ENCODE results near the gene SLC25A23. TPM values are rescaled to one million over a fixed set of nuclear protein-coding genes. Genes with fewer than 3 reads are reported as not detected.

Gene SLC25A23
- total and polyA plus RNA-seq, 4 donors = 9.3 to 34.6 (median 22.7) TPM

- TF ChIP-seq, protein P1, sequence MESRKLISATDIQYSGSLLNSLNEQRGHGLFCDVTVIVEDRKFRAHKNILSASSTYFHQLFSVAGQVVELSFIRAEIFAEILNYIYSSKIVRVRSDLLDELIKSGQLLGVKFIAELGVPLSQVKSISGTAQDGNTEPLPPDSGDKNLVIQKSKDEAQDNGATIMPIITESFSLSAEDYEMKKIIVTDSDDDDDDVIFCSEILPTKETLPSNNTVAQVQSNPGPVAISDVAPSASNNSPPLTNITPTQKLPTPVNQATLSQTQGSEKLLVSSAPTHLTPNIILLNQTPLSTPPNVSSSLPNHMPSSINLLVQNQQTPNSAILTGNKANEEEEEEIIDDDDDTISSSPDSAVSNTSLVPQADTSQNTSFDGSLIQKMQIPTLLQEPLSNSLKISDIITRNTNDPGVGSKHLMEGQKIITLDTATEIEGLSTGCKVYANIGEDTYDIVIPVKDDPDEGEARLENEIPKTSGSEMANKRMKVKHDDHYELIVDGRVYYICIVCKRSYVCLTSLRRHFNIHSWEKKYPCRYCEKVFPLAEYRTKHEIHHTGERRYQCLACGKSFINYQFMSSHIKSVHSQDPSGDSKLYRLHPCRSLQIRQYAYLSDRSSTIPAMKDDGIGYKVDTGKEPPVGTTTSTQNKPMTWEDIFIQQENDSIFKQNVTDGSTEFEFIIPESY (IDR thresholded peaks at IDR 0.05) = no peak
- no peak for TF ChIP-seq HNF4G (IDR thresholded peaks at IDR 0.05)
- TF ChIP-seq NR2F2 (IDR thresholded peaks at IDR 0.05) = no peak
- no peak for TF ChIP-seq RXRA (IDR thresholded peaks at IDR 0.05)
- no peak for TF ChIP-seq GABPA (IDR thresholded peaks at IDR 0.05 in 1 of 2, conservative IDR thresholded peaks at IDR 0.05 in 1 of 2)
Measured at GRCh38 chr19:6480848-6481415, 21.3 kb upstream of the SLC25A23 start (continued).

DNA sequence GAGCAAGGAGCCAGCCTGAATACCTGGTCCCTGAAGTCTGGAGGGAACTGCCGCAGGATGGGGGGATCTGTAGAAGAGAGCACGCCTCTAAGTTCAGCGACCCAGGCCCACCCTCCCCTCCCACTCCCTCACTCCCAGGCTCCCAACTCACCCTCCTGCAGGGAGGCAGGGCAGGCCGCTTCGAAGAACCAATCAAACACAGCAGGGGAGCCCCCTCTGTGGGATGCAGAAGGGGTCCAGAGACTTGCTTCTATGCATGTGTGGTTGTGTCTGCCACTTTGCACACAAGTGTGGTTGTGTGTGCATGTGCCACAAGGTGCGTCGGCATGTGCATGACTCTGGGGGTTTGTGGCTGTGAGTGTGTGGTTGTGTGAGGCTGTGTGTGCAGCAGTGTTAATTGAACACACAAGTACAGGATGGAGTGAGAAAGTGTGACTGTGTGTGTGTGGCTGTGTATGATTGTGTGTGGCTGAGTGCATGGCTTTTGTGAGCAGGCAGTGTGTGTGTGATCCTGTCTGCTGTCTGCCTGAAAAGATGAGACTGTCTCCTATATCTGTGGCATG, 20.3 kb upstream of the SLC25A23 start:
- H3K36me3 ChIP-seq (ENCODE audit: control insufficient read depth in 4 of 4, insufficient read depth in 3 of 4, low read depth in 1 of 4, low read length in 3 of 4) = no peaks in the 10 kb centered on the region
- H3K4me3 ChIP-seq (ENCODE audit: low read depth in 1 of 3, low read length in 3 of 3) = no peak overlapping the region
- DNase-seq (ENCODE audit: low spot score) = no peak
- TF ChIP-seq YY1 (IDR thresholded peaks at IDR 0.05) (no peak), HNF4A (conservative IDR thresholded peaks at IDR 0.05) (no peak), CTCF (IDR thresholded peaks at IDR 0.05; ENCODE audit: low read depth, low read length, missing input control) (no peak), REST (IDR thresholded peaks at IDR 0.05) (no peak), TAF1 (conservative IDR thresholded peaks at IDR 0.05) (no peak), RAD21 (IDR thresholded peaks at IDR 0.05) (no peak), FOXA1 (IDR thresholded peaks at IDR 0.05) (no peak), SP1 (IDR thresholded peaks at IDR 0.05) (no peak)
- TF ChIP-seq, protein P1 (IDR thresholded peaks at IDR 0.05) = no peak
- TF ChIP-seq, protein P2, sequence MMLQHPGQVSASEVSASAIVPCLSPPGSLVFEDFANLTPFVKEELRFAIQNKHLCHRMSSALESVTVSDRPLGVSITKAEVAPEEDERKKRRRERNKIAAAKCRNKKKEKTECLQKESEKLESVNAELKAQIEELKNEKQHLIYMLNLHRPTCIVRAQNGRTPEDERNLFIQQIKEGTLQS (IDR thresholded peaks at IDR 0.05) = no peak
- H3K27me3 ChIP-seq (ENCODE audit: control insufficient read depth in 4 of 4, insufficient read depth in 4 of 4, low read length in 3 of 4) = no peaks in the 10 kb centered on the region
- peaks cover 0 to 19% (median 3%) of the 10 kb centered on the region in 4 donors for H3K4me1 ChIP-seq (ENCODE audit: control insufficient read depth in 4 of 4, insufficient read depth in 4 of 4, low read length in 3 of 4)
- no peak overlapping the region for H3K27ac ChIP-seq (ENCODE audit: low read depth in 1 of 2, low read length in 2 of 2)
- no peaks in the 10 kb centered on the region for H3K9me3 ChIP-seq (ENCODE audit: control insufficient read depth in 4 of 4, low read length in 3 of 4)
- no peak overlapping the region for H3K9ac ChIP-seq (ENCODE audit: low read depth in 1 of 2, low read length in 2 of 2)
- 78% methylated on average over 7 of the region's 7 CpGs for WGBS
